HEK293 (cell line): ENCODE measurements around the gene TPM2.

ENCODE experiments used
- HOXA7 ChIP-seq: sonication (generic); formaldehyde crosslinking; IDR thresholded peaks from 2 replicates; pipeline ENCODE4 v1.8.1; 2022; ENCODE audit warnings: missing genetic modification reagents, borderline replicate concordance
- KLF7 ChIP-seq: fragments of 450-650 bp; formaldehyde crosslinking; IDR thresholded peaks from 2 replicates; pipeline ENCODE4 v1.5.1; 2016; ENCODE audit warnings: missing biosample characterization, missing genetic modification characterization, borderline replicate concordance
- MZF1 ChIP-seq: fragments of 450-650 bp; formaldehyde crosslinking; IDR thresholded peaks from 2 replicates; pipeline ENCODE4 v1.5.1; 2017; ENCODE audit warnings: missing biosample characterization, missing genetic modification characterization, borderline replicate concordance
- SALL2 ChIP-seq: fragments of 450-650 bp; formaldehyde crosslinking; IDR thresholded peaks from 2 replicates; pipeline ENCODE4 v1.5.0; 2017; ENCODE audit warnings: missing biosample characterization, mild to moderate bottlenecking, missing genetic modification characterization, borderline replicate concordance
- TRIM28 ChIP-seq: IDR thresholded peaks from 2 replicates; pipeline ENCODE4 v1.6.1; 2011; ENCODE audit warnings: low read length, control low read depth, borderline replicate concordance
- ZBTB48 ChIP-seq: fragments of 450-650 bp; formaldehyde crosslinking; IDR thresholded peaks from 2 replicates; pipeline ENCODE4 v1.5.1; 2016; ENCODE audit warnings: missing biosample characterization, missing genetic modification characterization
- ZFHX2 ChIP-seq: fragments of 450-650 bp; formaldehyde crosslinking; conservative IDR thresholded peaks from 2 replicates; pipeline ENCODE4 v1.5.1; 2016; ENCODE audit warnings: missing biosample characterization, missing genetic modification characterization
- ZNF157 ChIP-seq: fragments of 450-650 bp; formaldehyde crosslinking; IDR thresholded peaks from 2 replicates; pipeline ENCODE4 v1.5.1; 2016; ENCODE audit warnings: missing biosample characterization, missing genetic modification characterization
- ZNF211 ChIP-seq: fragments of 450-650 bp; formaldehyde crosslinking; IDR thresholded peaks from 2 replicates; pipeline ENCODE4 v1.5.1; 2016; ENCODE audit warnings: low read depth, missing biosample characterization, missing genetic modification characterization
- ZNF223 ChIP-seq: fragments of 450-650 bp; formaldehyde crosslinking; IDR thresholded peaks from 2 replicates; pipeline ENCODE4 v1.5.1; 2016; ENCODE audit warnings: missing biosample characterization, missing genetic modification characterization
- ZNF404 ChIP-seq: fragments of 450-650 bp; formaldehyde crosslinking; IDR thresholded peaks from 2 replicates; pipeline ENCODE4 v1.5.1; 2017; ENCODE audit warnings: missing biosample characterization, missing genetic modification characterization
- ZNF423 ChIP-seq: fragments of 450-650 bp; formaldehyde crosslinking; IDR thresholded peaks from 2 replicates; pipeline ENCODE4 v1.5.1; 2016; ENCODE audit warnings: missing biosample characterization, missing genetic modification characterization
- ZNF473 ChIP-seq: fragments of 450-650 bp; formaldehyde crosslinking; IDR thresholded peaks from 2 replicates; pipeline ENCODE4 v1.5.1; 2017; ENCODE audit warnings: missing biosample characterization, missing genetic modification characterization
- ZNF514 ChIP-seq: fragments of 450-650 bp; formaldehyde crosslinking; IDR thresholded peaks from 2 replicates; pipeline ENCODE4 v1.5.1; 2016; ENCODE audit warnings: missing biosample characterization, missing genetic modification characterization
- ZNF544 ChIP-seq: fragments of 450-650 bp; formaldehyde crosslinking; IDR thresholded peaks from 2 replicates; pipeline ENCODE4 v1.5.0; 2017; ENCODE audit warnings: missing biosample characterization, missing genetic modification characterization
- ZNF555 ChIP-seq: fragments of 450-650 bp; formaldehyde crosslinking; conservative IDR thresholded peaks from 2 replicates; pipeline ENCODE4 v1.5.1; 2017; ENCODE audit warnings: missing biosample characterization, mild to moderate bottlenecking, missing genetic modification characterization, inconsistent platforms
- ZNF558 ChIP-seq: fragments of 450-650 bp; formaldehyde crosslinking; IDR thresholded peaks from 2 replicates; pipeline ENCODE4 v1.5.1; 2016; ENCODE audit warnings: missing biosample characterization, missing genetic modification characterization
- ZNF624 ChIP-seq: fragments of 450-650 bp; formaldehyde crosslinking; IDR thresholded peaks from 2 replicates; pipeline ENCODE4 v1.5.1; 2017; ENCODE audit warnings: missing biosample characterization, missing genetic modification characterization
- ZNF626 ChIP-seq: fragments of 450-650 bp; sonication (Bioruptor Pico); formaldehyde crosslinking; IDR thresholded peaks from 2 replicates; pipeline ENCODE4 v1.5.1; 2018; ENCODE audit warnings: missing biosample characterization, missing genetic modification characterization, inconsistent platforms
- ZNF677 ChIP-seq: fragments of 450-650 bp; IDR thresholded peaks from 2 replicates; pipeline ENCODE4 v1.5.0; 2018; ENCODE audit warnings: missing biosample characterization, mild to moderate bottlenecking, missing genetic modification characterization, moderate library complexity
- ZNF792 ChIP-seq: fragments of 450-650 bp; formaldehyde crosslinking; IDR thresholded peaks from 2 replicates; pipeline ENCODE4 v1.5.1; 2016; ENCODE audit warnings: missing biosample characterization, missing genetic modification characterization
- ZSCAN30 ChIP-seq: fragments of 450-650 bp; IDR thresholded peaks from 2 replicates; pipeline ENCODE4 v1.5.1; 2018; ENCODE audit warnings: missing biosample characterization, mild to moderate bottlenecking, missing genetic modification characterization, moderate library complexity
- TF ChIP-seq, protein P1 (sequence below): fragments of 450-650 bp; formaldehyde crosslinking; IDR thresholded peaks from 2 replicates; pipeline ENCODE4 v1.5.1; 2016; ENCODE audit warnings: missing biosample characterization, missing genetic modification characterization
- TF ChIP-seq, protein P2 (sequence below): fragments of 450-650 bp; formaldehyde crosslinking; IDR thresholded peaks from 2 replicates; pipeline ENCODE4; 2016; ENCODE audit warnings: missing biosample characterization, missing genetic modification characterization
- TF ChIP-seq, protein P3 (sequence below): fragments of 450-650 bp; formaldehyde crosslinking; IDR thresholded peaks from 2 replicates; pipeline ENCODE4 v1.5.1; 2016; ENCODE audit warnings: missing biosample characterization, missing genetic modification characterization
- TF ChIP-seq, protein P4 (sequence below): fragments of 450-650 bp; formaldehyde crosslinking; IDR thresholded peaks from 2 replicates; pipeline ENCODE4 v1.5.1; 2016; ENCODE audit warnings: missing biosample characterization, missing genetic modification characterization, borderline replicate concordance
- TF ChIP-seq, protein P5 (sequence below): fragments of 450-650 bp; formaldehyde crosslinking; IDR thresholded peaks from 2 replicates; pipeline ENCODE4 v1.5.1; 2016; ENCODE audit warnings: missing biosample characterization, missing genetic modification characterization

TPM2 gene

DNA sequence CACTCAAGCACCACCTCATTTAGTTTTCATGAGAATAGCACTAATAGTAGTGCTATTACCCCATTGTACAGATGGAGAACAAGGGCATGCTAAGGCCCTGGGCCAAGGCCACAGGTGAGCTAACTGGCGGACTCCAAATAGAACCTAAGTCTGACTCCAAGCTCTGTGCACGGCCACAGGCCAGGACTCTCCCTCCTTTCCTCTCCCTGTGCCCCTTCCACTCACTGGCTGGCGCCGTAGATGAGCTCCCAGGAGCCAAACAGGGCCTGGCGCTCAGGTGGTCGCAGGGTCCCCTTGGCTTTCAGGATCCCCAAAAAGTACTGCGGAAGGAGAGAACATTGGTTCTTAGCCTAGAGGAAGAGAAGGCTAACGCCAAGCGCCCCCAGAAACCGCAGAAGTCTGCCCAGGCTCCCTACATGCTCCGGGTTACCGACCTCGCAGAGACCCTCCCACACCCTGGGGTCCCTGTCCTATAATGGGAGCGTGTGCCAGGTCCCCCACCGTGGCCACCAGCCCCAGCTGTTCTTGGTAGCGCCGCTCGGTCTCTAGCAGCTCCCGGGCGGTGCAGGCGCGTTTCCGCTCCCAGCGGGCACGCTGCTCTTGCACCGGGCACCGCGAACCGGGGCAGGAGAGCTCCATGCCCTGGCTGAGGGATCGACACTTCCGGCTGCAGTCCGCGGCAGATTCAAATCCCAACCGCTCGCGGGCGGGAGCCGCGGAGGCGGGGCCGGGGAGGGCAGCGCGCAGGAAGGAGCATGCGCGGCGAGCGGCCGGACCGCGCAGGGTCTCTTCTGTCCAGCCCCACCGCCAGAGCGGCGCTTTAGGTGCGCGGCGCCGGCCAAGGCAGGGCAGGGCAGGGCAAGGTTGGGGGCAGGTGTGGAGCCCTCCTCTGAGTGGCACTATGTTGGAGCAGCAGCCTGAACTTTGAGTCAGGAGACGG is 24.9 kb downstream of the TPM2 start, which contains the start of gene ARHGEF39 (continued):
- TF ChIP-seq, protein P1, sequence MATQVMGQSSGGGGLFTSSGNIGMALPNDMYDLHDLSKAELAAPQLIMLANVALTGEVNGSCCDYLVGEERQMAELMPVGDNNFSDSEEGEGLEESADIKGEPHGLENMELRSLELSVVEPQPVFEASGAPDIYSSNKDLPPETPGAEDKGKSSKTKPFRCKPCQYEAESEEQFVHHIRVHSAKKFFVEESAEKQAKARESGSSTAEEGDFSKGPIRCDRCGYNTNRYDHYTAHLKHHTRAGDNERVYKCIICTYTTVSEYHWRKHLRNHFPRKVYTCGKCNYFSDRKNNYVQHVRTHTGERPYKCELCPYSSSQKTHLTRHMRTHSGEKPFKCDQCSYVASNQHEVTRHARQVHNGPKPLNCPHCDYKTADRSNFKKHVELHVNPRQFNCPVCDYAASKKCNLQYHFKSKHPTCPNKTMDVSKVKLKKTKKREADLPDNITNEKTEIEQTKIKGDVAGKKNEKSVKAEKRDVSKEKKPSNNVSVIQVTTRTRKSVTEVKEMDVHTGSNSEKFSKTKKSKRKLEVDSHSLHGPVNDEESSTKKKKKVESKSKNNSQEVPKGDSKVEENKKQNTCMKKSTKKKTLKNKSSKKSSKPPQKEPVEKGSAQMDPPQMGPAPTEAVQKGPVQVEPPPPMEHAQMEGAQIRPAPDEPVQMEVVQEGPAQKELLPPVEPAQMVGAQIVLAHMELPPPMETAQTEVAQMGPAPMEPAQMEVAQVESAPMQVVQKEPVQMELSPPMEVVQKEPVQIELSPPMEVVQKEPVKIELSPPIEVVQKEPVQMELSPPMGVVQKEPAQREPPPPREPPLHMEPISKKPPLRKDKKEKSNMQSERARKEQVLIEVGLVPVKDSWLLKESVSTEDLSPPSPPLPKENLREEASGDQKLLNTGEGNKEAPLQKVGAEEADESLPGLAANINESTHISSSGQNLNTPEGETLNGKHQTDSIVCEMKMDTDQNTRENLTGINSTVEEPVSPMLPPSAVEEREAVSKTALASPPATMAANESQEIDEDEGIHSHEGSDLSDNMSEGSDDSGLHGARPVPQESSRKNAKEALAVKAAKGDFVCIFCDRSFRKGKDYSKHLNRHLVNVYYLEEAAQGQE, result peak; percentile 24; the same call in 1 of the 2 replicates
- TF ChIP-seq ZFHX2 (tag by site-specific recombination) (peak; percentile 69), ZNF404 (tag by site-specific recombination) (no peak), ZNF626 (tag by site-specific recombination) (no peak), ZNF544 (tag by site-specific recombination) (no peak), KLF7 (no peak), ZNF514 (tag by site-specific recombination) (no peak), ZBTB48 (peak; percentile 77), ZNF792 (tag by site-specific recombination) (no peak), ZNF473 (no peak), TRIM28 (no peak), ZNF157 (tag by site-specific recombination) (no peak), ZSCAN30 (tag by site-specific recombination) (0 out of 2 replicates have a peak, but pooled peaks have one; percentile 20), ZNF211 (no peak), SALL2 (no peak), ZNF555 (tag by site-specific recombination) (no peak), ZNF677 (no peak), ZNF223 (tag by site-specific recombination) (no peak), MZF1 (tag by site-specific recombination) (no peak), ZNF558 (tag by site-specific recombination) (no peak), ZNF624 (tag by site-specific recombination) (no peak), HOXA7 (no peak), ZNF423 (tag by site-specific recombination) (no peak)
- TF ChIP-seq, protein P2, sequence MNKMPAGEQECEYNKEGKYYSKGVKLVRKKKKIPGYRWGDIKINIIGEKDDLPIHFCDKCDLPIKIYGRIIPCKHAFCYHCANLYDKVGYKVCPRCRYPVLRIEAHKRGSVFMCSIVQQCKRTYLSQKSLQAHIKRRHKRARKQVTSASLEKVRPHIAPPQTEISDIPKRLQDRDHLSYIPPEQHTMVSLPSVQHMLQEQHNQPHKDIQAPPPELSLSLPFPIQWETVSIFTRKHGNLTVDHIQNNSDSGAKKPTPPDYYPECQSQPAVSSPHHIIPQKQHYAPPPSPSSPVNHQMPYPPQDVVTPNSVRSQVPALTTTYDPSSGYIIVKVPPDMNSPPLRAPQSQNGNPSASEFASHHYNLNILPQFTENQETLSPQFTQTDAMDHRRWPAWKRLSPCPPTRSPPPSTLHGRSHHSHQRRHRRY (tag by site-specific recombination), result no peak
- TF ChIP-seq, protein P3, sequence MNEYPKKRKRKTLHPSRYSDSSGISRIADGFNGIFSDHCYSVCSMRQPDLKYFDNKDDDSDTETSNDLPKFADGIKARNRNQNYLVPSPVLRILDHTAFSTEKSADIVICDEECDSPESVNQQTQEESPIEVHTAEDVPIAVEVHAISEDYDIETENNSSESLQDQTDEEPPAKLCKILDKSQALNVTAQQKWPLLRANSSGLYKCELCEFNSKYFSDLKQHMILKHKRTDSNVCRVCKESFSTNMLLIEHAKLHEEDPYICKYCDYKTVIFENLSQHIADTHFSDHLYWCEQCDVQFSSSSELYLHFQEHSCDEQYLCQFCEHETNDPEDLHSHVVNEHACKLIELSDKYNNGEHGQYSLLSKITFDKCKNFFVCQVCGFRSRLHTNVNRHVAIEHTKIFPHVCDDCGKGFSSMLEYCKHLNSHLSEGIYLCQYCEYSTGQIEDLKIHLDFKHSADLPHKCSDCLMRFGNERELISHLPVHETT (tag by site-specific recombination), result no peak
- TF ChIP-seq, protein P4, sequence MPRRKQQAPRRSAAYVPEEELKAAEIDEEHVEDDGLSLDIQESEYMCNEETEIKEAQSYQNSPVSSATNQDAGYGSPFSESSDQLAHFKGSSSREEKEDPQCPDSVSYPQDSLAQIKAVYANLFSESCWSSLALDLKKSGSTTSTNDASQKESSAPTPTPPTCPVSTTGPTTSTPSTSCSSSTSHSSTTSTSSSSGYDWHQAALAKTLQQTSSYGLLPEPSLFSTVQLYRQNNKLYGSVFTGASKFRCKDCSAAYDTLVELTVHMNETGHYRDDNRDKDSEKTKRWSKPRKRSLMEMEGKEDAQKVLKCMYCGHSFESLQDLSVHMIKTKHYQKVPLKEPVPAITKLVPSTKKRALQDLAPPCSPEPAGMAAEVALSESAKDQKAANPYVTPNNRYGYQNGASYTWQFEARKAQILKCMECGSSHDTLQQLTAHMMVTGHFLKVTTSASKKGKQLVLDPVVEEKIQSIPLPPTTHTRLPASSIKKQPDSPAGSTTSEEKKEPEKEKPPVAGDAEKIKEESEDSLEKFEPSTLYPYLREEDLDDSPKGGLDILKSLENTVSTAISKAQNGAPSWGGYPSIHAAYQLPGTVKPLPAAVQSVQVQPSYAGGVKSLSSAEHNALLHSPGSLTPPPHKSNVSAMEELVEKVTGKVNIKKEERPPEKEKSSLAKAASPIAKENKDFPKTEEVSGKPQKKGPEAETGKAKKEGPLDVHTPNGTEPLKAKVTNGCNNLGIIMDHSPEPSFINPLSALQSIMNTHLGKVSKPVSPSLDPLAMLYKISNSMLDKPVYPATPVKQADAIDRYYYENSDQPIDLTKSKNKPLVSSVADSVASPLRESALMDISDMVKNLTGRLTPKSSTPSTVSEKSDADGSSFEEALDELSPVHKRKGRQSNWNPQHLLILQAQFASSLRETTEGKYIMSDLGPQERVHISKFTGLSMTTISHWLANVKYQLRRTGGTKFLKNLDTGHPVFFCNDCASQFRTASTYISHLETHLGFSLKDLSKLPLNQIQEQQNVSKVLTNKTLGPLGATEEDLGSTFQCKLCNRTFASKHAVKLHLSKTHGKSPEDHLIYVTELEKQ, result no peak
- TF ChIP-seq, protein P5, sequence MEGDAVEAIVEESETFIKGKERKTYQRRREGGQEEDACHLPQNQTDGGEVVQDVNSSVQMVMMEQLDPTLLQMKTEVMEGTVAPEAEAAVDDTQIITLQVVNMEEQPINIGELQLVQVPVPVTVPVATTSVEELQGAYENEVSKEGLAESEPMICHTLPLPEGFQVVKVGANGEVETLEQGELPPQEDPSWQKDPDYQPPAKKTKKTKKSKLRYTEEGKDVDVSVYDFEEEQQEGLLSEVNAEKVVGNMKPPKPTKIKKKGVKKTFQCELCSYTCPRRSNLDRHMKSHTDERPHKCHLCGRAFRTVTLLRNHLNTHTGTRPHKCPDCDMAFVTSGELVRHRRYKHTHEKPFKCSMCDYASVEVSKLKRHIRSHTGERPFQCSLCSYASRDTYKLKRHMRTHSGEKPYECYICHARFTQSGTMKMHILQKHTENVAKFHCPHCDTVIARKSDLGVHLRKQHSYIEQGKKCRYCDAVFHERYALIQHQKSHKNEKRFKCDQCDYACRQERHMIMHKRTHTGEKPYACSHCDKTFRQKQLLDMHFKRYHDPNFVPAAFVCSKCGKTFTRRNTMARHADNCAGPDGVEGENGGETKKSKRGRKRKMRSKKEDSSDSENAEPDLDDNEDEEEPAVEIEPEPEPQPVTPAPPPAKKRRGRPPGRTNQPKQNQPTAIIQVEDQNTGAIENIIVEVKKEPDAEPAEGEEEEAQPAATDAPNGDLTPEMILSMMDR (tag by site-specific recombination), result peak; percentile 62; the same call in 1 of the 2 replicates
